Stimulated activated CD8-positive, alpha-beta memory T cell treated with anti-CD3 and anti-CD28 coated beads, Interleukin-12 subunit alpha, Interleukin-12 subunit beta, amount 100 ng/mL, for 24 hours (primary cell): ENCODE measurements around the gene ZC3H4.
"Not testable (repeated sequence)": the region's sequence is repeated elsewhere in the genome, so short reads cannot be mapped to it uniquely, and the experiment has no call there.

Experiments
- DNase-seq: peaks from one replicate; pipeline ENCODE4 v3.0.0-alpha.2; 2020; ENCODE audit errors: extremely low read depth

Gene ZC3H4

GRCh38 chr19:47112997-47113849, at the start of gene ZC3H4:
Gene ZC3H4, minus strand, starts transcription at chr19:47113776. Its CDS starts 1,192 bp downstream, at chr19:47112584.
- peak; percentile 98 for DNase-seq

GRCh38 chr19:47161876-47162489, 48.4 kb upstream of the ZC3H4 start:
- DNase-seq, result no peak

- DNase-seq, result no peak
Measured at GRCh38 chr19:47158879-47159503, 45.4 kb upstream of the ZC3H4 start.

GRCh38 chr19:47158367-47158791, 44.8 kb upstream of the ZC3H4 start:
- DNase-seq, result no peak

GRCh38 chr19:47157431-47158321, 44.1 kb upstream of the ZC3H4 start:
- DNase-seq, result no peak

- no peak for DNase-seq
Measured at GRCh38 chr19:47156861-47157430, 43.4 kb upstream of the ZC3H4 start.

GRCh38 chr19:47155148-47155547, 41.6 kb upstream of the ZC3H4 start:
- DNase-seq, result no peak

GRCh38 chr19:47153266-47153665, 39.7 kb upstream of the ZC3H4 start:
- DNase-seq, result no peak

GRCh38 chr19:47152632-47153031, 39.1 kb upstream of the ZC3H4 start:
- DNase-seq, result no peak

- no peak for DNase-seq
Measured at GRCh38 chr19:47152205-47152604, 38.6 kb upstream of the ZC3H4 start.

GRCh38 chr19:47151627-47152026, 38.1 kb upstream of the ZC3H4 start:
- DNase-seq, result no peak

- DNase-seq, result no peak
Measured at GRCh38 chr19:47146920-47147319, 33.3 kb upstream of the ZC3H4 start.

GRCh38 chr19:47145639-47146486, 32.3 kb upstream of the ZC3H4 start:
- DNase-seq, result no peak

- no peak for DNase-seq
Measured at GRCh38 chr19:47144630-47145029, 31.1 kb upstream of the ZC3H4 start.

GRCh38 chr19:47143322-47144073, 29.9 kb upstream of the ZC3H4 start:
- DNase-seq, result no peak

GRCh38 chr19:47142779-47143178, 29.2 kb upstream of the ZC3H4 start:
- no peak for DNase-seq

- no peak for DNase-seq
Measured at GRCh38 chr19:47141695-47142094, 28.1 kb upstream of the ZC3H4 start.

GRCh38 chr19:47141252-47141651, 27.7 kb upstream of the ZC3H4 start:
- DNase-seq, result not testable (repeated sequence)

GRCh38 chr19:47135156-47135555, 21.6 kb upstream of the ZC3H4 start:
- DNase-seq, result no peak

- DNase-seq, result no peak
Measured at GRCh38 chr19:47134545-47134944, 21.0 kb upstream of the ZC3H4 start.
